ENCODE data around the gene ZFYVE28.

Gene ZFYVE28

GRCh38 chr4:2263926-2264321 is 154.5 kb downstream of the ZFYVE28 start:
- Mint-ChIP-seq H3K9me3 (no peaks in the 10 kb centered on the region), H3K27me3 (ENCODE audit: low read depth, poor library complexity) (peaks cover 4% of the 10 kb centered on the region), H3K4me3 (peak overlapping the region; percentile 71), H3K4me1 (peaks cover 15% of the 10 kb centered on the region), H3K27ac (no peak overlapping the region), H3K36me3 (ENCODE audit: low read depth) (no peaks in the 10 kb centered on the region)
- DNase-seq, result peak; percentile 12
- TF ChIP-seq CTCF (IDR thresholded peaks at IDR 0.05), result no peak

GRCh38 chr4:2262944-2263250 is 155.5 kb downstream of the ZFYVE28 start:
- peaks cover 12% of the 10 kb centered on the region for H3K4me1 Mint-ChIP-seq
- no peak overlapping the region for H3K27ac Mint-ChIP-seq
- DNase-seq, result no peak
- no peaks in the 10 kb centered on the region for H3K9me3 Mint-ChIP-seq
- TF ChIP-seq CTCF (IDR thresholded peaks at IDR 0.05), result no peak
- no peaks in the 10 kb centered on the region for H3K36me3 Mint-ChIP-seq (ENCODE audit: low read depth)
- peaks cover 4% of the 10 kb centered on the region for H3K27me3 Mint-ChIP-seq (ENCODE audit: low read depth, poor library complexity)
- peak overlapping the region; percentile 71 for H3K4me3 Mint-ChIP-seq

- DNase-seq, result peak; percentile 97
- Mint-ChIP-seq H3K36me3 (ENCODE audit: low read depth) (no peaks in the 10 kb centered on the region), H3K4me3 (peak overlapping the region; percentile 79), H3K27ac (no peak overlapping the region), H3K4me1 (peaks cover 15% of the 10 kb centered on the region), H3K9me3 (no peaks in the 10 kb centered on the region), H3K27me3 (ENCODE audit: low read depth, poor library complexity) (peaks cover 4% of the 10 kb centered on the region)
- no peak for TF ChIP-seq CTCF (IDR thresholded peaks at IDR 0.05)
Observed at GRCh38 chr4:2262145-2262943, 156.1 kb downstream of the ZFYVE28 start.

GRCh38 chr4:2261853-2262144 is 156.6 kb downstream of the ZFYVE28 start, which contains the start of gene MXD4:
TSS of gene MXD4 (minus strand) at chr4:2262109. CDS start at chr4:2261980, 129 bp downstream.
- Mint-ChIP-seq H3K9me3 (no peaks in the 10 kb centered on the region), H3K4me3 (peak within 1 kb of the TSS; percentile 79), H3K27me3 (ENCODE audit: low read depth, poor library complexity) (peaks cover 4% of the 10 kb centered on the region), H3K36me3 (ENCODE audit: low read depth) (no peaks in the 10 kb centered on the region), H3K4me1 (peaks cover 20% of the 10 kb centered on the region), H3K27ac (no peak within 1 kb of the TSS)
- no peak for DNase-seq
- no peak for TF ChIP-seq CTCF (IDR thresholded peaks at IDR 0.05)

GRCh38 chr4:2261110-2261852 is 157.2 kb downstream of the ZFYVE28 start:
- DNase-seq, result peak; percentile 71
- no peaks in the 10 kb centered on the region for H3K36me3 Mint-ChIP-seq (ENCODE audit: low read depth)
- H3K27ac Mint-ChIP-seq, result no peak overlapping the region
- H3K9me3 Mint-ChIP-seq, result no peaks in the 10 kb centered on the region
- H3K27me3 Mint-ChIP-seq (ENCODE audit: low read depth, poor library complexity), result peaks cover 4% of the 10 kb centered on the region
- peaks cover 19% of the 10 kb centered on the region for H3K4me1 Mint-ChIP-seq
- peak overlapping the region; percentile 74 for H3K4me3 Mint-ChIP-seq
- no peak for TF ChIP-seq CTCF (IDR thresholded peaks at IDR 0.05)
